PC-9 (cell line): ENCODE measurements around the gene ADAMTS12. TPM values are rescaled to one million over a fixed set of nuclear protein-coding genes. Genes with fewer than 3 reads are reported as not detected.
"Not testable (repeated sequence)": the region's sequence is repeated elsewhere in the genome, so short reads cannot be mapped to it uniquely, and the experiment has no call there.

Source experiments
- BruUV-seq: library from RNA; stranded (reverse); fragments of 400-500 nt; replicated peaks from 2 replicates; lab custom pipeline; 2021; lab: Mats Ljungman, UMichigan
- CTCF ChIA-PET: fragments of 300-600 bp; sonication (Branson Sonifier 250); formaldehyde crosslinking; loops from one replicate; lab custom pipeline; 2022; ENCODE audit warnings: antibody characterized with exemption; lab: Charles Lee
- POLR2A ChIA-PET: fragments of 300-600 bp; sonication (Branson Sonifier 250); formaldehyde crosslinking; loops from one replicate; lab custom pipeline; 2022; ENCODE audit warnings: antibody characterized with exemption; ENCODE audit not compliant: unreplicated experiment; lab: Charles Lee
- DNase-seq, 2 experiments: peaks; one replicate each; pipeline versions ENCODE4 v3.0.0 to v3.0.0-alpha.2; 2015 to 2022; ENCODE audit warnings: mixed read lengths in 1 of 2
- H2AFZ ChIP-seq: fragments of 200-600 bp; sonication (generic); 2 replicates; pipeline ENCODE4 v1.8.1; 2017; ENCODE audit warnings: antibody characterized with exemption
- H3F3A ChIP-seq: fragments of 200-600 bp; sonication (generic); 2 replicates; pipeline ENCODE4 v1.8.1; 2017; ENCODE audit warnings: antibody characterized with exemption, mild to moderate bottlenecking, low read depth; ENCODE audit not compliant: insufficient read depth
- H3K27ac ChIP-seq: fragments of 200-600 bp; sonication (generic); 2 replicates; pipeline ENCODE4 v1.6.1; 2016; ENCODE audit warnings: mixed run types
- H3K27me3 ChIP-seq: fragments of 200-600 bp; sonication (generic); 2 replicates; pipeline ENCODE4 v1.6.1; 2016; ENCODE audit warnings: low read depth, mixed run types; ENCODE audit not compliant: insufficient read depth
- H3K36me3 ChIP-seq: fragments of 200-600 bp; sonication (generic); 2 replicates; pipeline ENCODE4 v1.6.1; 2016; ENCODE audit warnings: low read depth, mixed run types
- H3K4me1 ChIP-seq: fragments of 200-600 bp; sonication (generic); replicated peaks from 2 replicates; pipeline ENCODE4 v1.6.1; 2016; ENCODE audit warnings: mixed run types; ENCODE audit not compliant: insufficient read depth
- H3K4me2 ChIP-seq: fragments of 200-600 bp; sonication (generic); 2 replicates; pipeline ENCODE4 v1.6.1; 2017; ENCODE audit warnings: mixed run types
- H3K4me3 ChIP-seq: fragments of 200-600 bp; sonication (generic); 2 replicates; pipeline ENCODE4 v1.6.1; 2016; ENCODE audit warnings: mixed run types
- H3K79me2 ChIP-seq: fragments of 200-600 bp; sonication (generic); 2 replicates; pipeline ENCODE4 v1.6.1; 2017; ENCODE audit warnings: low read depth, mixed run types
- H3K9me2 ChIP-seq: fragments of 200-600 bp; sonication (generic); 2 replicates; pipeline ENCODE4 v1.8.1; 2017; ENCODE audit warnings: mild to moderate bottlenecking; ENCODE audit not compliant: insufficient read depth
- H3K9me3 ChIP-seq: fragments of 200-600 bp; sonication (generic); 2 replicates; pipeline ENCODE4 v1.8.1; 2016; ENCODE audit warnings: low read depth; ENCODE audit not compliant: insufficient read depth
- H4K20me1 ChIP-seq: fragments of 200-600 bp; sonication (generic); 2 replicates; pipeline ENCODE4 v1.8.1; 2017; ENCODE audit not compliant: insufficient read depth
- EZH2 ChIP-seq: fragments of 200-600 bp; sonication (generic); IDR thresholded peaks from 2 replicates; pipeline ENCODE4 v1.8.0; 2017; ENCODE audit warnings: antibody characterized with exemption, low read depth
- intact Hi-C: fragments of 100-400 bp; cut with micrococcal nuclease; formaldehyde crosslinking; loops from one replicate; pipeline ENCODE4 v1.10.0; 2022; ENCODE audit not compliant: unreplicated experiment
- total RNA-seq: library from RNA; stranded (reverse); gene quantifications from 2 replicates; pipeline ENCODE4 v1.2.3, GENCODE V29; 2021
- TF ChIP-seq, protein P1 (sequence below): fragments of 200-600 bp; sonication (generic); conservative IDR thresholded peaks from 2 replicates; pipeline ENCODE4 v1.6.1; 2017; ENCODE audit warnings: mixed run types, antibody characterized with exemption, mild to moderate bottlenecking, moderate library complexity

ADAMTS12 gene
- total RNA-seq, 1 experiment from 2014 or later, result 103 TPM

DNA sequence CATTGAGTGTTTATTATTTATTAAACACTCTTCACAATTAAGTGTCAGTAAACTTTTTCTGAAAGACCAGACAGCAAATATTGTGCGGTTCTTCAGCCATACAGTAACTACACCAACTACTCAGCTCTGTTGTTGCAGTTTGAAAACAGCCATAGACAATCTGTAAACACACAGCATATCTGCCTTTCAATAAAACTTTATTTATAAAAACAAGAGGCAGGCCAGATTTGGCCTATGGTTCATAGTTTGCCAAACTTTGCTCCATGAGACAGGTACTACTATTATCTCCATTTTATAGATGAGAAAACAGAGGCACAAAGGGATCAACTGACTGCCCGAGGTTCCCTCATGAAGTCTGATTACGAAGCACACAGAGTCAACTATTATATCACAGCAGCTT lies 11.5 kb downstream of the ADAMTS12 start:
- H3K79me2 ChIP-seq, result peaks cover 100% of the 10 kb centered on the region

DNA sequence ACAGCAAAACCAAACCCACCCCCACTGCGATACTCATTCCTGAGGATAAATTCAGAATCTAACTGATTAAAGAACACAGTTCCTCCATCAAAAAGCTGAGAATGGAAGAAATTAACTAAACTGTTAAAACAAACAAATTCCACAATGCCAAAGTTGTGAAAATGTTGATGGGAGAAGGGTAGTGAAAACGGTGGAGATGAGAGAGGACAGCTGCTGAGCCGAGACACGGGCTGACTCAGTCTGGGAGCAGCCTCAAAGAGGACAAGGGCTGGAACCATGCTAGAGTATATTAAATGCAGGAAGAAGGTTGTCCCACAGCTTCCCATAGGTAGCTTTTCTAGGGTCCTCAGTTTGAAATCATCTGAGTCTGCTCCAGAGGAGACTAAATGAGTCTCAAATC lies 14.3 kb downstream of the ADAMTS12 start:
- Histone ChIP-seq H3K4me3 (no peak overlapping the region), H3K36me3 (peaks cover 77% of the 10 kb centered on the region), H4K20me1 (no peaks in the 10 kb centered on the region), H3F3A (no peaks in the 10 kb centered on the region; the same call in 1 of the 2 replicates), H3K4me2 (no peak overlapping the region), H3K4me1 (no peaks in the 10 kb centered on the region), H3K9me3 (peaks cover 12% of the 10 kb centered on the region), H3K27ac (no peak overlapping the region), H3K9me2 (no peaks in the 10 kb centered on the region), H2AFZ (no peak overlapping the region), H3K27me3 (no peaks in the 10 kb centered on the region), H3K79me2 (peaks cover 100% of the 10 kb centered on the region)
- ChIA-PET POLR2A (no interaction called here), CTCF (no interaction called here)
- no TSS peak for BruUV-seq
- intact Hi-C loops, result no loop called here
- TF ChIP-seq EZH2, result no peak
- TF ChIP-seq, protein P1, sequence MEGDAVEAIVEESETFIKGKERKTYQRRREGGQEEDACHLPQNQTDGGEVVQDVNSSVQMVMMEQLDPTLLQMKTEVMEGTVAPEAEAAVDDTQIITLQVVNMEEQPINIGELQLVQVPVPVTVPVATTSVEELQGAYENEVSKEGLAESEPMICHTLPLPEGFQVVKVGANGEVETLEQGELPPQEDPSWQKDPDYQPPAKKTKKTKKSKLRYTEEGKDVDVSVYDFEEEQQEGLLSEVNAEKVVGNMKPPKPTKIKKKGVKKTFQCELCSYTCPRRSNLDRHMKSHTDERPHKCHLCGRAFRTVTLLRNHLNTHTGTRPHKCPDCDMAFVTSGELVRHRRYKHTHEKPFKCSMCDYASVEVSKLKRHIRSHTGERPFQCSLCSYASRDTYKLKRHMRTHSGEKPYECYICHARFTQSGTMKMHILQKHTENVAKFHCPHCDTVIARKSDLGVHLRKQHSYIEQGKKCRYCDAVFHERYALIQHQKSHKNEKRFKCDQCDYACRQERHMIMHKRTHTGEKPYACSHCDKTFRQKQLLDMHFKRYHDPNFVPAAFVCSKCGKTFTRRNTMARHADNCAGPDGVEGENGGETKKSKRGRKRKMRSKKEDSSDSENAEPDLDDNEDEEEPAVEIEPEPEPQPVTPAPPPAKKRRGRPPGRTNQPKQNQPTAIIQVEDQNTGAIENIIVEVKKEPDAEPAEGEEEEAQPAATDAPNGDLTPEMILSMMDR, result no peak
- DNase-seq, result peak in 1 of 2 experiments; percentile 33

More for the DNA sequence above, 11.5 kb downstream of the ADAMTS12 start:
- Histone ChIP-seq H3K27ac (no peak overlapping the region), H3K4me3 (no peak overlapping the region), H3K9me2 (no peaks in the 10 kb centered on the region), H3K4me1 (no peaks in the 10 kb centered on the region), H4K20me1 (no peaks in the 10 kb centered on the region), H3F3A (peaks cover 3% of the 10 kb centered on the region; the same call in 1 of the 2 replicates), H3K4me2 (no peak overlapping the region), H3K36me3 (peaks cover 68% of the 10 kb centered on the region), H3K9me3 (peaks cover 12% of the 10 kb centered on the region), H3K27me3 (no peaks in the 10 kb centered on the region), H2AFZ (no peak overlapping the region)
- no peak for DNase-seq
- no TSS peak for BruUV-seq
- ChIA-PET POLR2A (no interaction called here), CTCF (no interaction called here)
- intact Hi-C loops, result no loop called here
- no peak for TF ChIP-seq EZH2
- TF ChIP-seq, protein P1, result no peak

DNA sequence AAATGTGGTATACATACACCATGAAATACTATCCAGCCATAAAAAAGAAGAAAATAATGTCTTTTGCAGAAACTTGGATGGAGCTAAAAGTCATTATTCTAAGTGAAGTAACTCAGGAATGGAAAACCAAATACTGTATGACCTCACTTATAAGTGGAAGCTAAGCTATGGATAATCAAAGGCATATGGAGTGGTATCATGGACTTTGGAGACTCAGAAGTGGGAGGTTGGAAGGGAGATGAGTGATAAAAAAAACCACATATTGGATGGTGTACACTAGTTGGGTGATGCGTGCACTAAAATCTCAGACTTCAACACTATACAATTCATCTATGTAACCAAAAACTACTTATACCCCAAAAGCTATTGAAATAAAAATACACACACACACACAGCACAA lies 24.5 kb downstream of the ADAMTS12 start:
- POLR2A ChIA-PET, result no interaction called here
- CTCF ChIA-PET, result no interaction called here
- Histone ChIP-seq H3K4me3 (no peak overlapping the region), H3K9me2 (no peaks in the 10 kb centered on the region), H2AFZ (no peak overlapping the region), H3F3A (no peaks in the 10 kb centered on the region), H3K79me2 (peaks cover 99% of the 10 kb centered on the region), H3K4me1 (no peaks in the 10 kb centered on the region; the same call in 1 of the 2 replicates), H3K27me3 (no peaks in the 10 kb centered on the region), H3K9me3 (peaks cover 52% of the 10 kb centered on the region), H3K27ac (no peak overlapping the region), H3K36me3 (peaks cover 40% of the 10 kb centered on the region), H4K20me1 (no peaks in the 10 kb centered on the region), H3K4me2 (no peak overlapping the region)
- BruUV-seq, result no TSS peak
- DNase-seq, result no peak
- TF ChIP-seq, protein P1, result no peak
- no peak for TF ChIP-seq EZH2
- intact Hi-C loops, result no loop called here

DNA sequence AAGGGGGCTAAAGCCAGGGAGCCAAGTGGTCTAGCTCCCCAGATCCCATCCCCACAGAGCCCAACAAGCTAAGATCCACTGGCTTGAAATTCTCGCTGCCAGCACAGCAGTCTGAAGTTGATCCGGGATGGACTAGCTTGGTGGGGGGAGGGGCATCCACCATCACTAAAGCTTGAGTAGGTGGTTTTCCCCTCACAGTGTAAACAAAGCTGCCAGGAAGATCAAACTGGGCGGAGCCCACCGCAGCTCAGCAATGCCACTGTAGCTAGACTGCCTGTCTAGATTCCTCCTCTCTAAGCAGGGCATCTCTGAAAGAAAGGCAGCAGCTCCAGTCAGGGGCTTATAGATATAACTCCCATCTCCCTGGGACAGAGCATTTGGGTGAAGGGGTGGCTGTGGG lies 32.6 kb downstream of the ADAMTS12 start:
- H3K4me2 ChIP-seq, result peak overlapping the region; percentile 54
- not testable (repeated sequence) for H2AFZ ChIP-seq, H3K27me3 ChIP-seq, H4K20me1 ChIP-seq, H3K9me2 ChIP-seq, BruUV-seq, H3K9me3 ChIP-seq
- POLR2A ChIA-PET, result interaction anchor here (0.5 to 2.4 kb wide), 8 partner anchors 9 to 417 kb away, joined by 3 to 35 read pairs (median 5); partner anchors contain the start of gene ADAMTS12
- H3K4me3 ChIP-seq, result 0 out of 2 replicates have a peak overlapping the region, but pooled peaks have one; percentile 4
- CTCF ChIA-PET, result interaction anchor here (0.6 to 2.4 kb wide), 6 partner anchors 33 to 111 kb away, joined by 3 to 25 read pairs (median 7); partner anchors contain the start of gene ADAMTS12
- H3K79me2 ChIP-seq, result peaks cover 100% of the 10 kb centered on the region
- intact Hi-C loops, result loop anchor here (1.0 kb wide), 4 partner anchors 9 to 75 kb away; no protein-coding TSS in a partner anchor
- H3K27ac ChIP-seq, result peak overlapping the region; percentile 13; the same call in 1 of the 2 replicates
- H3K36me3 ChIP-seq, result peaks cover 19% of the 10 kb centered on the region; the same call in 1 of the 2 replicates
- peak; percentile 57 to 94 for DNase-seq
- peaks cover 58% of the 10 kb centered on the region for H3K4me1 ChIP-seq
- H3F3A ChIP-seq, result peaks cover 23% of the 10 kb centered on the region
